HG03565 (cell line): ENCODE measurements around the gene ZDHHC16.

Experiments
- ATAC-seq: cut with Tn5 transposase; IDR thresholded peaks from one replicate; pipeline ENCODE4 v1.9.1; 2021; ENCODE audit warnings: mild to moderate bottlenecking, moderate library complexity; ENCODE audit not compliant: unreplicated experiment

The ZDHHC16 gene

DNA sequence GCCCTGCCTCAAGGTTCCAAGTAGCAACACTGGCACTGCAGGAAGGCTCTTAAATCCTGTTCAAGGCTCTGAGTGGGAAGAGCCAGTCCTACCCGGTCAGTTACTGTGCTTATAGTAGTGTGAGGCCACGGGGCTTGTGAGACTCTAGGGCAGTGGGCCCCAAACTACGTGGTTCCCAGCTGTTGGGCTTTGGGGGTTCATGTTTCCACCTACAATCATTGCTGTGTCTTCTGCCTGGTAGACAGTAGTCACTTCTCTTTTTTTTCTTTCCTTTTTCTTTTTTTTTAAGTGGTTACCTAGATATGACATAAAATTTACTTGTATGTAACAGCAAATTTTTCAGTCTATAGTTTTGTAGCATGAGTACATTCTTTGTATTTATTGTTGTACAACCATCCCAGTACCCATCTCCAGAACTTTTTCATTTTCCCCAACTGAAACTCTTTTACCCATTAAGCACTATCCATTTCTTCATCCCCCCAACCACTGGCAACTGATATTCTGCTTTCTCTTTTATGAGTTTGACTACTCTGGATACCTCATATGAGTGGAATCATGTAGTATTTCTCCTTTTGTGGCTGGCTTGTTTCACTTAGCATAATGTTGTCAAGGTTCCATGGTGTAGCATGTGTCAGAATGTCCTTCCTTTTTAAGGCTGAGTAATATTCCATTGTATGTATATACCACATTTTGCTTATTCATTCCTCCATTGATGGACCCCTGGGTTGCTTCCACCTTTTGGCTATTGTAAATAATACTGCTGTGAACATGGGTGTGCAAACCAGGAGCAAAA lies 60.4 kb downstream of the ZDHHC16 start:
- ATAC-seq: no peak
